ENCODE data around the gene NKAPD1.

The NKAPD1 gene

DNA sequence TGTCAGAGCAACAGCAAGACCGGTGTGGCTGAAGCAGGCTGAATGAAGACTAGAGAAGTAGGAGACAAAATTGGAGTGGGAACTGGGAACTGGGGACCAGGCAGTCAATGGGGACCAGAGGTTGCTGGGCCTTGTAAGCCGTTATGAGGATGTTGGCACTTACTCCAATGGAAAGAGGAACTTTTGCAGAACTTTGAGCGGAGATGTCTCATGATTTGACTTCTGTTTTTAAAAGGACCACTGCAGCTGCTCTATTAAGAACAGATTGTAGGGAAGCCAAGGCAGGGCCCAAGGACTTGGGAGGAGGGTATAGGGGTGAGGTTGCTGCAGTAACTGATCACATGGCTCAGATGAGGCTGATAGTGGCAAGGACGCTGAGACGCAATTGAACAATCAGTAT lies 55.6 kb downstream of the NKAPD1 start:
- TF ChIP-seq, protein P1, sequence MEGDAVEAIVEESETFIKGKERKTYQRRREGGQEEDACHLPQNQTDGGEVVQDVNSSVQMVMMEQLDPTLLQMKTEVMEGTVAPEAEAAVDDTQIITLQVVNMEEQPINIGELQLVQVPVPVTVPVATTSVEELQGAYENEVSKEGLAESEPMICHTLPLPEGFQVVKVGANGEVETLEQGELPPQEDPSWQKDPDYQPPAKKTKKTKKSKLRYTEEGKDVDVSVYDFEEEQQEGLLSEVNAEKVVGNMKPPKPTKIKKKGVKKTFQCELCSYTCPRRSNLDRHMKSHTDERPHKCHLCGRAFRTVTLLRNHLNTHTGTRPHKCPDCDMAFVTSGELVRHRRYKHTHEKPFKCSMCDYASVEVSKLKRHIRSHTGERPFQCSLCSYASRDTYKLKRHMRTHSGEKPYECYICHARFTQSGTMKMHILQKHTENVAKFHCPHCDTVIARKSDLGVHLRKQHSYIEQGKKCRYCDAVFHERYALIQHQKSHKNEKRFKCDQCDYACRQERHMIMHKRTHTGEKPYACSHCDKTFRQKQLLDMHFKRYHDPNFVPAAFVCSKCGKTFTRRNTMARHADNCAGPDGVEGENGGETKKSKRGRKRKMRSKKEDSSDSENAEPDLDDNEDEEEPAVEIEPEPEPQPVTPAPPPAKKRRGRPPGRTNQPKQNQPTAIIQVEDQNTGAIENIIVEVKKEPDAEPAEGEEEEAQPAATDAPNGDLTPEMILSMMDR (IDR thresholded peaks at IDR 0.05), result no peak
- no peak for TF ChIP-seq ZFX (IDR thresholded peaks at IDR 0.05; ENCODE audit: borderline replicate concordance)
- H3K27ac ChIP-seq, result no peak overlapping the region

DNA sequence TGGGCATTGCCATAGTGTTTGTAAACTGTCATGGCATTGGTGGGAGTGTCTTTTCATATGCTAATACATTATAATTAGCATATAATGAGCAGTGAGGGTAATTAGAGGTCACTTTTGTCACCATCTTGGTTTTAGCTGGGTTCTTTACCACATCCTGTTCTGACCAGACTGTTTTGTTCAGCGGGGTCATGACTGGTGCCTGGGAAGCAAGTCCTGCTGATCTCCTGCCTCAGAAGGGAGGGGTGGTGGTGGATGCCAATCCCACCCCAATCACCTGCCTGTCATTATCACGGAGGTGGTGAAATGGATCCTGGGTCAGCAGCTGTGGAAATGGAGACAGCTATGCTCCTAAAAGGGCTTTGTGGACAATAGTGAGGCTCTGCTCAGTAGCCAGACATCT lies 58.6 kb downstream of the NKAPD1 start:
- H3K27ac ChIP-seq, result no peak overlapping the region
- no peak for TF ChIP-seq ZFX (IDR thresholded peaks at IDR 0.05; ENCODE audit: borderline replicate concordance)
- TF ChIP-seq, protein P1 (IDR thresholded peaks at IDR 0.05), result no peak

DNA sequence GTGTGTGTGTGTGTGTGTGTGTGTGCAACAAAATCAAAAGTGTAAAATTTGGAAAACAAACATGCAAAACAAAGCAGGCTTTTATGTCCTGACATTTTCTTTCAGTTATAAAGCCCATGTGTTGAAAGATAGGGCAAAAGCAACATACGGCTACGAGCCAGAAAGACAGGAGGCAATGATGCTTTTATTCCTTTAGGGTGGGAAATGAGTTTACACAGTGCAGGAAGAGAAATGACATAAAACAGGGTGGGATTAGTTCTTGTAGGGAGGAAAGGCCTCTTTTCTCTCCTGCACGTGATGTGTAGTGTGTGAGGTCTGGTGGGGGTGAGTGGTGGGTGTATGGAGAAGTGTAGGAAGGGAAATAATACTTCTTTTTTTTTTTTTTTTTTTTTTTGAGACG lies 60.4 kb downstream of the NKAPD1 start:
- H3K27ac ChIP-seq, result no peak overlapping the region
- TF ChIP-seq, protein P1 (IDR thresholded peaks at IDR 0.05), result no peak
- TF ChIP-seq ZFX (IDR thresholded peaks at IDR 0.05; ENCODE audit: borderline replicate concordance), result no peak
